Measurements from ENCODE around the gene ANO8. TPM values are rescaled to one million over a fixed set of nuclear protein-coding genes. Genes with fewer than 3 reads are reported as not detected.
A peak's percentile ranks its signal among the peaks of the same experiment; 100 is the strongest.

The ANO8 gene
- total RNA-seq, 1 donor from 2014 or later: 16.7 TPM

GRCh38 chr19:17330262-17331044 lies 4.2 kb downstream of the ANO8 start:
- DNase-seq (ENCODE audit: low spot score): no peak
- H3K4me1 Mint-ChIP-seq (ENCODE audit: low read depth): peaks cover 19% of the 10 kb centered on the region
- no peaks in the 10 kb centered on the region for H3K27me3 Mint-ChIP-seq (ENCODE audit: low read depth)
- no peak overlapping the region for H3K27ac Mint-ChIP-seq (ENCODE audit: unreplicated experiment)
- TF ChIP-seq CTCF (IDR thresholded peaks at IDR 0.05): no peak
- H3K36me3 Mint-ChIP-seq (ENCODE audit: low read depth): peaks cover 8% of the 10 kb centered on the region
- no peaks in the 10 kb centered on the region for H3K9me3 Mint-ChIP-seq (ENCODE audit: low read depth)
- H3K4me3 Mint-ChIP-seq (ENCODE audit: unreplicated experiment): no peak overlapping the region

GRCh38 chr19:17329366-17330261 lies 5.0 kb downstream of the ANO8 start:
- no peak overlapping the region for H3K27ac Mint-ChIP-seq (ENCODE audit: unreplicated experiment)
- no peaks in the 10 kb centered on the region for H3K27me3 Mint-ChIP-seq (ENCODE audit: low read depth)
- H3K36me3 Mint-ChIP-seq (ENCODE audit: low read depth): peaks cover 8% of the 10 kb centered on the region
- no peak for DNase-seq (ENCODE audit: low spot score)
- H3K9me3 Mint-ChIP-seq (ENCODE audit: low read depth): no peaks in the 10 kb centered on the region
- peaks cover 12% of the 10 kb centered on the region for H3K4me1 Mint-ChIP-seq (ENCODE audit: low read depth)
- no peak for TF ChIP-seq CTCF (IDR thresholded peaks at IDR 0.05)
- H3K4me3 Mint-ChIP-seq (ENCODE audit: unreplicated experiment): no peak overlapping the region

- peaks cover 8% of the 10 kb centered on the region for H3K36me3 Mint-ChIP-seq (ENCODE audit: low read depth)
- no peak overlapping the region for H3K27ac Mint-ChIP-seq (ENCODE audit: unreplicated experiment)
- TF ChIP-seq CTCF (IDR thresholded peaks at IDR 0.05): no peak
- H3K4me1 Mint-ChIP-seq (ENCODE audit: low read depth): peaks cover 9% of the 10 kb centered on the region
- no peaks in the 10 kb centered on the region for H3K27me3 Mint-ChIP-seq (ENCODE audit: low read depth)
- no peaks in the 10 kb centered on the region for H3K9me3 Mint-ChIP-seq (ENCODE audit: low read depth)
- DNase-seq (ENCODE audit: low spot score): no peak
- no peak overlapping the region for H3K4me3 Mint-ChIP-seq (ENCODE audit: unreplicated experiment)
Measured at GRCh38 chr19:17328517-17329365, 5.9 kb downstream of the ANO8 start.

- Mint-ChIP-seq H3K4me3 (ENCODE audit: unreplicated experiment) (no peak overlapping the region), H3K9me3 (ENCODE audit: low read depth) (no peaks in the 10 kb centered on the region), H3K27me3 (ENCODE audit: low read depth) (no peaks in the 10 kb centered on the region), H3K4me1 (ENCODE audit: low read depth) (peaks cover 5% of the 10 kb centered on the region), H3K36me3 (ENCODE audit: low read depth) (peaks cover 8% of the 10 kb centered on the region), H3K27ac (ENCODE audit: unreplicated experiment) (no peak overlapping the region)
- TF ChIP-seq CTCF (IDR thresholded peaks at IDR 0.05): peak; percentile 35
- no peak for DNase-seq (ENCODE audit: low spot score)
Measured at GRCh38 chr19:17327654-17328516, 6.8 kb downstream of the ANO8 start.

All from chondrocyte (in vitro differentiated cells).